GM18951 (cell line): ENCODE data around the gene C17orf67.

ENCODE experiments used
- POLR2A ChIP-seq: IDR thresholded peaks from 4 replicates; pipeline ENCODE4 v1.6.1; 2011; ENCODE audit warnings: mild to moderate bottlenecking; ENCODE audit not compliant: insufficient read length, insufficient read depth; ENCODE audit errors: extremely low read depth
- in situ Hi-C: fragments of 300-500 bp; cut with MboI; formaldehyde crosslinking; loops from one replicate; pipeline ENCODE4 v1.12.0; 2022; ENCODE audit warnings: low sequenced_read_pairs, mixed read lengths, inconsistent platforms; ENCODE audit not compliant: unreplicated experiment

Gene C17orf67

DNA sequence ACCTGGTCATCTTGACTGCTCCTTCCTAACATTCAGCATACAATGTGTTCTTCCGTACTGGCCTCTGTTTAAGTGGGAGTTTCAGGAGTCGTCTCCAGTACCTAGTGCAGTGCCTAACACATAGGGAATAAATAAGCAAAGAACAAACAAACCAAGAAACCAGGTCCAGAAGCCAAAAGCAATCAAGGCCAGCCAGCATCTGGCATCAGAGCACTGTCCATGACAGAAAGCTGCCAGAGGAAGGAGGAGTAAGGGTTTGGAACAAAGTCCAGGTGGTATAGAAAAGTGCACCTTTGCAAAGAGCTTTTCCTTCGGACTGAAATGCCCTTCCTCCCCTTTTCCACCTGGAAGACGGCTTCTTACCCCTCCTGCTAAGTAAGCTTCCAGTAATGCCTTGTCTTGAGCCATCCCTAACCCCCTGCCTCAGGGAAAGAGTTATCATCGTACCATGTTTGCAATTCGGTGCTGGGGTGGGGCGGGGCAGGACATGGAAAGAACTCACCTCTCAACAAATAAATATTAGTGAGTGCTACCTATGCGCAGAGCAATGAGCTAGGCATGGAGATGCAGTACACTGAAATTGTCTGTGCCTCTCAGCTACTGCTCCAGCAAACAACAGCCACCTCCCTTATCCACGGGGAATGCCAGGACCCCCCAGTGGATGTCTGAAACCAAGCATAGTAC, 47.6 kb downstream of the C17orf67 start:
- TF ChIP-seq POLR2A: no peak
- in situ Hi-C loops: no loop called here

DNA sequence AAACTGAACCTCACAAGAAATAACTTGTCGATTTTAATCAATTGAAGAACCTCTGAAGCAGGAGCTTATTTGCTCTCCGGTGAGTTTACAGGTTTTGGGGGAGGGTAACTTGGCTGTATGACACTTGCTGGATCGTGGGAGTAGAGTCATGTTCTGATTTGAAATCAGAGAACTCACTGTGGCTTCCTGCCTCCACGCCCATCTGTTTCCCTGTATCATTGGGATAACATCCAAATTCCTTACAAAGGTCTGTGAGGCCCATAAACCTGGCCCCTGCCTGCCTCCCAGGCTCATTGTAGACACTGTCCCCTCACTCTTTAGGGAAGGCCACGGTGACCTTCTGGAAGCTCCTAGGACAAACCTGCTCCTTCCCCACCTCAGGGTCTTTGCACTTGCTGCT, 48.3 kb downstream of the C17orf67 start:
- in situ Hi-C loops: no loop called here
- TF ChIP-seq POLR2A: no peak

DNA sequence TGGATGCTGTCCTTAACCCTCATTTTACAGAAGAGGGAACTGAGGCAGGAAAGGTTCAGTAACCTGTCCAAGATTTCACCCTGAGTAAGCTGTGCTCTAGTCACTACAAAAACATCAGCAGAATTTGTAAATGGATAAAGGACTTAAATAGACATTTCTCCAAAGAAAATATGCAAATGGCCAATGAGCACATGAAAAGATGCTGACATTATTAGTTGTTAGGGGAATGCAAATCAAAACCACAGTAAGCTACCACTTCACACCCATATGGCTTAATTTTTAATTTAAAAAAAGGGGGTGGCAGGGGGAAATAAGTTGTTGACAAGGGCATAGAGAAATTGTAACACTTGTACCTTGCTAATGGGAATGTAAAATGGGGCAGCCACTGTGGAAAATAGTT, 51.4 kb downstream of the C17orf67 start:
- no peak for TF ChIP-seq POLR2A
- in situ Hi-C loops: no loop called here

DNA sequence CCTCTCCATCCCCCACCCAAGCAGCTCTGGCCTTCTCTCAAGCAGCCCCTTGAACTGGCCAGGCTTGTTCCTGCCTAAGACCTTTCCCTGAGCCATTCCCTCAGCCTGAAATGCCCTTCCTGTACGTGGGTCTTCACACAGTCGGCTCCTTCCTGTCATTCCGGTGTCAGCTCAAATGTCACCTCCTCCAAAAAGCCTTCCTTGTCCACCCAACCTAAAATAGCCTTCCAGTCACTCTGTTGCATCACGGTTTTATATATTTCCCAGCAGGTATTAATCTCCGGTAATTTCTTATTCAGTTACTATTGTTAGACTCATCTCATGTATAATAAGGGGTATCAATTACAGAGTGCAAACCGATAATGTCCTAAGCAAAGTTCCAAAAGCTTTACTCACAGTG, 51.8 kb downstream of the C17orf67 start:
- no peak for TF ChIP-seq POLR2A
- in situ Hi-C loops: no loop called here

DNA sequence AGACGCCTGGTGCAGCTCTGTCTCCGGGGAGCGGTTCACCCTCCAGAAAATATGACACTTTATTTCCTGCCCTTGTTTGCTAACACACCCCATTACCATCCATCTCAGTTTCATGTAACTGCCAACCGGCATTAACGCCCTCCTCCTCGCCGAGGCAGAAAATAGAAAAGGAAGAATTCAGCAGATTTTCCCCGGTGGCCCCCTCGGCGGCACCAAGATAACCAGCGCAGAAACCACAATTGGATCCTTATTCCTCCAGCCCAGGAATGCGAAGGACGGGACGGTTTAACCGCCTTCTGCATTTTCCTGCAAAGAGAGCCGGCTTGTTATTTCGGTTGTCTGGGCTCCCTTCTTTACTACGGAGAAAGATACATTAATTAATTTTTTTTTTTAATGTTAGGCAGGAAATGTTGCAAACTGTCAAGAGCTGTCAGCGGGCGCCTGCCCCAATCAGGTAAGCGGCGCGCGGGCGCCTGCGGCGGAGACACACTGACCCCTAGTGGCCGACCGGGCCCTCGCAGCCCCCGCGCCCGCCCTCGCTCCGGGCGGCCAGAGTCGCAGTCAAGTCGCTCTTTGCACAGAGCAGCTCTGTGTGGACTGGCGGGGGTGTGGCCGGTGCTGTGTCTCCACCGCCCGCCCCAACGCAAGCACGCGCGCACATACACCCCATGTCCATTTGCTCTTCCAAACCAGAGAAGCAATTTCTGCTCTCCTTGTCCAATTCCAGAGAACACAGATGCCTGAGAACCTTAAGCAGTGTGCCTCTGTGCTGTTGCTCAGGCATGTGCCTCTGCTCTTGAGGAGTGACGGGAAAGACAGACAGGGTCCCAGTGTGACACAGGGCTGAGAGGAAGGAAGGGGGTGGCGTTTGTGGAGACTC, 53.6 kb downstream of the C17orf67 start:
- in situ Hi-C loops: no loop called here

GRCh38 chr17:56779322-56779721, 54.4 kb downstream of the C17orf67 start:
- no peak for TF ChIP-seq POLR2A

More for the DNA sequence above, 53.6 kb downstream of the C17orf67 start:
- no peak for TF ChIP-seq POLR2A

DNA sequence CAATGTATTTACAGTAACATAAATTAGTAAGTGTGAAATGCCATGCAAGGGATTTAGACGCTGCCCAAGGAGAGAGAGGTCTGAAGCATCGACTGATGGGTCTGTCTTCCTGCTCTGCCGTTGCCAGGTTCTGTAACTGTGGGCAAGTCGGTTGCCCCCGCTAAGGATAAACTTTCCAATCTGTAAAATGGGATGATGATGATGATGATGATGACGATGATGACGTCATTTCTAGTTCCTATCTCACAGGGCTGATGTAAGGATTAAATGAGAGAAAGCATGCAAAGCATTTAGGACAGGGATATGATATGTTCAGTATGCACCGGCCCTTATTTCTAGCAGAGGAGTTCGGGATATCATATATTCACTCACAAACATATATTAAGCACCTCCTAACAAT, 54.8 kb downstream of the C17orf67 start:
- in situ Hi-C loops: no loop called here
- no peak for TF ChIP-seq POLR2A

More at GRCh38 chr17:56779322-56779721, 54.4 kb downstream of the C17orf67 start:
- in situ Hi-C loops: no loop called here

DNA sequence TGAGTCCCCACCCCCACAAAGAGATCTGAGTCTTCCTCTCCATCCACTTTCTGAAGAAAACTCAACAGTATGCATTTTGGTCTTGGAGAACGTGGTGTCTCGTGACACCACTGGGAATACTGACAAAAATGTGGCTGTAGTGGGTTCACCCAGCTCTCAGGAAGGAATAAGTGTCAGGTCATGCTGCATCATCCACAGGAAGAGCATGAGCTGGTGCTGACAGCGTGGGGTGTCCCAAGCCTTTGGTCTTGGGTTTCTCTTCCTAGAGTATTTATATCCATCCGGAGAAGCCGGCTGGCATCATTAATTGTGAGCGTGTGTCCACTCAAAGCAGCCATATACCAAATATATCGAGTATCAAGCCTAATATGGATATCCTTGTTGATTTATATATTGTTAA, 55.9 kb downstream of the C17orf67 start:
- in situ Hi-C loops: no loop called here
- TF ChIP-seq POLR2A: no peak

DNA sequence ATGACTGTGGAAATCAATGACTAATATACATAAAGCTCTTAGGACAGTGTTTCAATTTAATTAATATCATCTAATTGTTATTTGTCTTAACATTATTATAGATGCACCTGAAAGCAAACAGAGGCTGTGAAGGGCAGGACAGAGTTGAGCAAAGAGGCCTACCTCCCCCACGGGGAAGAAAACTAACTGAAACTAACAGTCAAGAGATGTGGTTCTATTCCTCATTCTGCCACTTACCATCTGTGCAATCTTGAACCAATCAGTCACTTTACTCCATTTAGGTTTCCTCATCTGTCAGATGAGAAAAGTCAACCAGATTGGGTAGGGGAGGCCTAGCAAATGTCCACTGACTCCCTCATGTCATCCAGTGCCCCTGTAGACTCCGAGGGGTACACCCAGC, 59.1 kb downstream of the C17orf67 start:
- TF ChIP-seq POLR2A: no peak
- in situ Hi-C loops: no loop called here

GRCh38 chr17:56773124-56773523, 60.6 kb downstream of the C17orf67 start:
- in situ Hi-C loops: no loop called here
- TF ChIP-seq POLR2A: no peak

DNA sequence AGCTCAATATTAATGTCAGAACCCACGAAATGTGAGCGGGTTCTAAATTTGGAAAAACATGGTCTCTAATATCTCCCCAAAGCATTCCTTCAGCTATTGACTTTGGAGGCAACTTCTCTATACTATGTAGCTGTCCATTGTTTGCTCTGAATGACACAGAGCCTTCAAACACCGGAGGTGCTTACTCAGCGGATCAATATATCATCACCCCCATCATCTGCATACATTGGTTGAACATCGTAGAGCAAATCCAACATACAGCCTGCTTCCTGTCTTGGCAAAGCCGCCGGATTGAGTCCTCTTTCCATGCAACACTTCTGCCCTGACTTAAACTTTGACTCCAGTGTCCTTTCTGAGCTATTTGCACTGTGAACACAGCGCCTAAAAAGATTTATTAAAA, 61.3 kb downstream of the C17orf67 start:
- in situ Hi-C loops: no loop called here
- TF ChIP-seq POLR2A: no peak

DNA sequence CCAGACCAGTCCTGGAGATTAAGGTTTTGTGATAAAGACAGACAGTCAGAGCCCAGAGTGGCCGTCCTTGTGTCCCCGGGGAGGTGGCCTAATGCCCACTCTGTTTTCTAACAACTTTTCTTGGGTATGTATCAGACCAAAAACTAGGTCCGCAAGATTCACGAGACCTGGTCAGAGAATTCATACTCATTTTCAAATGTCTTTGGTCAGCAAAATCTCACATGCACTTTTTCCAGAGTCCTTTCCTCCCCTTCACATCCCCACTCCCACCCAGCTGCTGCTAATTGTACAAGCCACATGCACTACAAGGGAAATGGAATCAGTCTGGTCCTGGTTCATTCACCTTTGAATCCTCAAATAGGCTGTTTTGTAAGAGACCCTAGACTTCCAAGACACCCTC, 61.7 kb downstream of the C17orf67 start:
- in situ Hi-C loops: no loop called here

DNA sequence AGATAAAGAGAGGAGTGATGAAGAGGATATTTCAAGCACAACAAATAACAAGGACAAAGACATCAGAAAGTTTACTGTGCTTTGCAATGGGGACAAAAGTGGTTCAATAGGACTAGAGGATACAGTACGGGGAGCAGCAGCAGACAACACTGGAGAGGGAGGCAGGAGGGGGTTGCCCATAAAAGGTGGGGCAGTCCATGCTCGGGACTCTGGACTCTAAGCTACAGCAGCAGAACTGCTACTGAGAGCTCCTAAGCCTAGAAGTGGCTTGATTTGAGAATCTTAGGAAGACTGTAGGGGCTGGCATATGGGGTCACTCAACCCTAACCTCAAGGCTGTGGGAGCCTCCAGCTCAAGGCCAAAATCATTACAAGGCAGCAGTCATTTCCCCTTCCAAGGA, 62.2 kb downstream of the C17orf67 start:
- TF ChIP-seq POLR2A: no peak

More for the DNA sequence above, 61.7 kb downstream of the C17orf67 start:
- TF ChIP-seq POLR2A: no peak

DNA sequence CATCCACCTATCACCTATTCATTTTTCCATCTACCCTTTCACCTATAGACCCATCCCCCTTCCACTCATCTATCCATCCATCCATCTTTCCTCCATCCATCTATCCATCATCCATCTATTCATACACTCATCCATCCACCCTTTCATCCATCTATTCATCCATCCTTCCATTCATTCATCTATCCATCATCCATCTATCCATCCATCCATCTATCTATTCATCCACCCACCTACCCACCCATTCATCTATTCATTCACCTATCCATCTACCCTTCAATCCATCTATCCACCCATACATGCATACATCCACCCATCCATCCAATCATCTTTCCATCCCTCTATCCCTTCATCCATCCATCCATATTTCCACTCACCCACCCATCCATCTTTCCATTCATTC, 63.3 kb downstream of the C17orf67 start:
- TF ChIP-seq POLR2A: no peak
- in situ Hi-C loops: no loop called here

More for the DNA sequence above, 62.2 kb downstream of the C17orf67 start:
- in situ Hi-C loops: no loop called here

DNA sequence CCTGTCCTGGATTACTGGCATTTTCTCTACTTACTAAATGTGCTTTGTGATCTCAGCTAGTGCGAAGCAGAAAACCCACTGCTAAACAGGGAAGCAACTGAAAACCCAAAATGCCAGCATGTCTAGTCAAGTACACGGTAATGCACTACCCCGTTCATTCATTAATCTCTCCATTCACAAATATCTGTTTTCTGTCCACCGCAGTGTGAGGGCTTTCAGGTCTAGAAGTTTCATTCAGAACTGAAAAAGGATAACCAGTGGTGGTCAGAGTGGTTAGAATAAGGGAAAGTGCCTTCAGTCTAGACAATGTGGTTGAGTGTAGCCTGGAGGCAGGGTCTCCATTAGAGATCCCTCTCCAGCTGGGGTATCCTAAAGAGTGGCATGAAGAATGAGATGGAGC, 68.3 kb downstream of the C17orf67 start:
- no peak for TF ChIP-seq POLR2A
- in situ Hi-C loops: no loop called here
